Measurements from ENCODE around the gene GALT. TPM values are rescaled to one million over a fixed set of nuclear protein-coding genes. Genes with fewer than 3 reads are reported as not detected.

Gene GALT
- total RNA-seq, 6 donors from 2014 or later: 33.4 to 141 (median 44.3) TPM

- DNase-seq: peak in 1 of 2 donors; percentile 64
- TF ChIP-seq POLR2AphosphoS5 (IDR thresholded peaks at IDR 0.05) (no peak), EP300 (IDR thresholded peaks at IDR 0.05) (no peak), CTCF (IDR thresholded peaks at IDR 0.05) (no peak), POLR2A (IDR thresholded peaks at IDR 0.05) (no peak)
Measured at GRCh38 chr9:34610434-34611206, 35.9 kb upstream of the GALT start.

GRCh38 chr9:34611251-34611810 lies 35.1 kb upstream of the GALT start:
- peak in 1 of 2 donors; percentile 17 for ATAC-seq (ENCODE audit: low FRiP score in 2 of 2)
- no peaks in the 10 kb centered on the region for H3K27me3 ChIP-seq
- H3K4me3 ChIP-seq: peak overlapping the region; percentile 62 to 71 (median 68)
- peaks cover 0 to 28% (median 19%) of the 10 kb centered on the region in 4 donors for H3K36me3 ChIP-seq
- H3K9me3 ChIP-seq: no peaks in the 10 kb centered on the region
- WGBS, 2 donors: 70 to 81% methylated on average over 7 to 9 of the region's 10 CpGs
- H3K27ac ChIP-seq: peak overlapping the region; percentile 79 to 92 (median 90)
- TF ChIP-seq POLR2A (IDR thresholded peaks at IDR 0.05) (no peak), EP300 (IDR thresholded peaks at IDR 0.05) (no peak), POLR2AphosphoS5 (IDR thresholded peaks at IDR 0.05) (no peak), CTCF (IDR thresholded peaks at IDR 0.05) (no peak)
- DNase-seq: no peak
- H3K4me1 ChIP-seq: peaks cover 13 to 27% (median 18%) of the 10 kb centered on the region in 4 donors

More at GRCh38 chr9:34610434-34611206, 35.9 kb upstream of the GALT start:
- Histone ChIP-seq H3K4me1 (peaks cover 13 to 27% (median 18%) of the 10 kb centered on the region in 4 donors), H3K9me3 (no peaks in the 10 kb centered on the region), H3K36me3 (peaks cover 0 to 21% (median 14%) of the 10 kb centered on the region in 4 donors), H3K27ac (no peak overlapping the region), H3K4me3 (no peak overlapping the region), H3K27me3 (no peaks in the 10 kb centered on the region)
- WGBS, 2 donors: 94 to 100% methylated on average over 2 to 20 of the region's 20 CpGs
- ATAC-seq (ENCODE audit: low FRiP score in 2 of 2): no peak

- Histone ChIP-seq H3K9me3 (no peaks in the 10 kb centered on the region), H3K27ac (peak within 1 kb of the TSS; percentile 79 to 92 (median 90)), H3K27me3 (no peaks in the 10 kb centered on the region), H3K4me3 (peak within 1 kb of the TSS; percentile 62 to 71 (median 68)), H3K36me3 (peaks cover 4 to 36% (median 26%) of the 10 kb centered on the region in 4 donors), H3K4me1 (peaks cover 13 to 27% (median 18%) of the 10 kb centered on the region in 4 donors)
- ATAC-seq (ENCODE audit: low FRiP score in 2 of 2) (peak; percentile 94 to 98), DNase-seq (peak; percentile 92 to 97)
- WGBS, 2 donors: 0% methylated on average over 29 to 42 of the region's 77 CpGs
- TF ChIP-seq POLR2A (IDR thresholded peaks at IDR 0.05) (peak in 3 of 4 donors; percentile 73 to 83 (median 79)), CTCF (IDR thresholded peaks at IDR 0.05) (peak in 2 of 6 experiments; percentile 5 to 19), POLR2AphosphoS5 (IDR thresholded peaks at IDR 0.05) (peak; percentile 65 to 96), EP300 (IDR thresholded peaks at IDR 0.05) (no peak)
Measured at GRCh38 chr9:34611811-34612787, 34.4 kb upstream of the GALT start, which contains the start of gene RPP25L. TSS of gene RPP25L (minus strand) at chr9:34612097. CDS start at chr9:34611296, 801 bp downstream.

GRCh38 chr9:34612788-34613390 lies 33.6 kb upstream of the GALT start:
- H3K27me3 ChIP-seq: no peaks in the 10 kb centered on the region
- WGBS, 2 donors: 2 to 3% methylated on average over 15 of the region's 15 CpGs
- peak overlapping the region; percentile 79 to 92 (median 90) for H3K27ac ChIP-seq
- DNase-seq (peak in 1 of 2 donors; percentile 83), ATAC-seq (ENCODE audit: low FRiP score in 2 of 2) (peak; percentile 87 to 93)
- H3K4me1 ChIP-seq: peaks cover 13 to 27% (median 18%) of the 10 kb centered on the region in 4 donors
- H3K36me3 ChIP-seq: peaks cover 7 to 43% (median 34%) of the 10 kb centered on the region in 4 donors
- TF ChIP-seq CTCF (IDR thresholded peaks at IDR 0.05) (peak; percentile 72 to 90 (median 81)), EP300 (IDR thresholded peaks at IDR 0.05) (no peak), POLR2AphosphoS5 (IDR thresholded peaks at IDR 0.05) (no peak)
- H3K9me3 ChIP-seq: no peaks in the 10 kb centered on the region
- H3K4me3 ChIP-seq: peak overlapping the region; percentile 25 to 71 (median 68)

Measured in upper lobe of left lung (tissue), 6 donors.